G401.6 (cell line): ENCODE results near the gene LY6G5B.

Source experiments
- FAIRE-seq: peaks from 2 replicates; lab custom pipeline; 2012; peaks lifted over from hg19 to GRCh38; lab: Jason Lieb, UNC

Gene LY6G5B, protein sequence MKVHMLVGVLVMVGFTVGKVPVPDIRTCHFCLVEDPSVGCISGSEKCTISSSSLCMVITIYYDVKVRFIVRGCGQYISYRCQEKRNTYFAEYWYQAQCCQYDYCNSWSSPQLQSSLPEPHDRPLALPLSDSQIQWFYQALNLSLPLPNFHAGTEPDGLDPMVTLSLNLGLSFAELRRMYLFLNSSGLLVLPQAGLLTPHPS

DNA sequence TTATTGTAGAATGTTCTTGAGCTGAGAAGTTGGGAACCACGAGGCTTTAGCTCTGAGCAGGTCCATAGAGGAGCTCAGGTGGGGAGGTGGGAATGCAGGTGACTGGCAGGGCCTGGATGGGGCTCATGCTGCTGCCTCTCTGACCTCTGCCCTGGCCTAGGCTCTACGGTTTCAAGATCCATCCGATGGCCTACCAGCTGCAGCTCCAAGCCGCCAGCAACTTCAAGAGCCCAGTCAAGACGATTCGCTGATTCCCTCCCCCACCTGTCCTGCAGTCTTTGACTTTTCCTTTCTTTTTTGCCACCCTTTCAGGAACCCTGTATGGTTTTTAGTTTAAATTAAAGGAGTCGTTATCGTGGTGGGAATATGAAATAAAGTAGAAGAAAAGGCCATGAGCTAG lies at the start of gene LY6G5B:
TSS of gene LY6G5B (plus strand) at position 301 of the 400 bp plus-strand sequence. CDS start 975 bp downstream, outside the sequence.
- FAIRE-seq, result no peak

DNA sequence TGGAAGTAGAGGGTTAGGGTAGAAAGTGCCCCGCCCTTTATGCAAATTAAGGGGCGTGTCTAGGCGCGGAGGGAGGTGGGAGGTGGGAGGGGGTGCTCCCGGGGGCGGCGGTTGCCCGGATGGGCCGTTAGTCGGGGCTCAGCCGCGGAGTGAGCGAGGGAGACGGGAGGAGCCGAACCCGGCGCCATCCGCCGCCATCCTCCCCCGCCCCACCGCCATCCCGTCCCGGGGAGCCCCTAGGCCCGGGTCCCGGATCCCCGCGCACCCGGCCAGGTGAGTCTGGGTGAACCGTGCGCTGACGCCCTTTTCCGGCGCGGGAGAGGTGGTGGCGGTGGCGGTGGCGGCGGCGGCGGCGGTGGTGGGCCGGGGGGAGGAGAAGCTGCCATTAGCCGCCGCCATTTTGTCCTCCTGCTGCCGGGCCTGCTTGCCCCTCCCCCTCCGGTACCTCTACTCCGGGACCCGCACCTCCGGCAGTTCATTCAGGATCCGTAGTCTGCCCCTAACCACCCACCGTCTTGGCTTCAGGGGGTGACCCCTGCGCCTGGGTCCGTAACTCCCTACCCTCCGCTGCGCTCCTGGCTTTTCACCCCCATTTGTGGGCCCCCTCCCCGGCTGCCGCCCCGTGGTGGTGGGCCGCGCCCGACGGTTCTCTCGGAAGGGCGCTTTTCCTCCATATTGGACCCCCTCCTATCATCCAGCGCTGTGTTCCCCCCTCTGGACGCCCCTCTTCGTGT lies 49.0 kb upstream of the LY6G5B start, which contains the start of gene PRRC2A:
TSS of gene PRRC2A (plus strand) at position 130 of the 734 bp plus-strand sequence. CDS start 2,075 bp downstream, outside the sequence.
- FAIRE-seq, result no peak

DNA sequence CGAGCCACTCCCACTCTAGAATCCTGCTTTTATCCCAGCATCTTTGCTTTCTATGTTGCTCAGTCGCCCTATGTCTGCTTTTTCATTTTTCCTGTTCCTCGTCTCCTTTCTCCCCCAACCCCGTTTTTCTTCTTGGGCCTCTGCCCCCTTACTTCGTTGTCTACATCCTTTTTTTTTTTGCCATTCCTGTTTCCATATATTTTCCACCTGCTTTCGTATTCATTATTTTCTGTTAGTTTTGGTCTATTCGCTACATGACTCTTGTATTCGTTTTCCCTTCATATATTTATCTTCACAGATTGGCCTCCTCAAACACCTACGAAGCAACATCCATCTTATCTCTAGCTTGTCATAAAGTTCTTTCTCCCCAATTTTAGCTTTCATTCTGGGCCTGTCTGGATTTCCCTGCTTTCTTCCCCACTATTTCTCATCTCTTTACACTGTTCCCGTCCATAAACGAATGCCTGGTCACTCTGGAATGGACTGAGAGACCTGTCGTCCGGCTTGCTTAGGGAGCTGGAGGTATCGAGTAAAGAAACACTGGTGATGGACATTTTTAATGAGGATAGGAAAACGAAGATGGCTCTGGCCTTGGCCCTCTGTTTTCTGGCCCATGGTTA lies 48.3 kb upstream of the LY6G5B start:
- FAIRE-seq, result no peak

DNA sequence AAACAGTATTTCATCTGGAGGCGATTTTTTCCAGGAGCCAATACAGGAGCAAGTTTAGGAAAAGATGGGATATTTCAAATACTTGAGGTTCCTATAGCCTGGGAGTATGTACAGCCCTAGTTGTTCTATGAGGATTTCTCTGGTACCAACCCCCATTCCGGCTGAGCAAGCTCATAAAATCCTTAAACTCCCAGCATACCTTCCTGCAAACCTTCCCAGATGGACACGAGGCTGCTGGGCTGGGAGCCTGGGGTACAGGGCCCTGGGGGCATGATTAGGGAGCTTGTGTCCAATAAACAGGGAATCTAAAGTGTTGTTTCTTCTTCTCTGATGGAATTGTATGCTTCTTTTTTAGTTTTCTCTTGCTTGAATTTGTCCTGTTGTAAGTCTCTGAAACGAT lies 47.8 kb upstream of the LY6G5B start:
- FAIRE-seq, result no peak

DNA sequence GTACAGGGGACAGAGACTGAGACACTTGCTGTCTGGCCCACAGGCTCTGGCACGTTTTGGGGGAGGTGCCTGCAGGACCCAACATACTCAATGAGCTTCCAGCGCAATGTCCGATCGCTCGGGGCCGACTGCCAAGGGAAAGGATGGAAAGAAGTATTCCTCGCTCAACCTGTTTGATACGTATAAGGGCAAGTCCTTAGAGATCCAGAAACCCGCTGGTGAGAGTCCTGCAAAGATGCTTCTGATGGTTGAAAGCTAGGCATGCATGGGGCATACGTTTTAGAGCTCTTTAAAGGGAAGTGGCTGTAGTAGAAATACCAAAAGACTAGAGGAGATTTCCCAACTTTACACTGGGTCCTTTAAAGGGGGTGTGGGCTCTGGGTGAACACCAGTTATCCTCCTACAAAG lies 47.1 kb upstream of the LY6G5B start:
- FAIRE-seq, result no peak

DNA sequence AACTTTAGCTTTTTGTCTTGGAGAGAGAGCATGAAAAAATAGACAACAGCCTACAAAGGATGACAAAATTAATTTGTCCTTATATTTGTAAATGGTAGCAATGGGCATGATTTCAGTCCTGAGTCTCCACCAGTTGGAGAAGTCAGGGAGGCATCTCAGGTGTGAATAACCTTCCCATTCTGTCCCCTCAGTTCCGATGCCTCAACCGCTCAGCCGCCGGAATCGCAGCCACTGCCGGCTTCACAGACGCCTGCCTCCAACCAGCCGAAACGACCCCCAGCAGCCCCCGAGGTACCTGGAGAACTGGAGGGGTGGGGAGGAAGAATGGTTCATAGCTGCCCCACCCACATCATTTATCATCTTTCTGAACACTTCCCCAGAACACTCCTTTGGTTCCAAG lies 45.7 kb upstream of the LY6G5B start:
- FAIRE-seq, result no peak

DNA sequence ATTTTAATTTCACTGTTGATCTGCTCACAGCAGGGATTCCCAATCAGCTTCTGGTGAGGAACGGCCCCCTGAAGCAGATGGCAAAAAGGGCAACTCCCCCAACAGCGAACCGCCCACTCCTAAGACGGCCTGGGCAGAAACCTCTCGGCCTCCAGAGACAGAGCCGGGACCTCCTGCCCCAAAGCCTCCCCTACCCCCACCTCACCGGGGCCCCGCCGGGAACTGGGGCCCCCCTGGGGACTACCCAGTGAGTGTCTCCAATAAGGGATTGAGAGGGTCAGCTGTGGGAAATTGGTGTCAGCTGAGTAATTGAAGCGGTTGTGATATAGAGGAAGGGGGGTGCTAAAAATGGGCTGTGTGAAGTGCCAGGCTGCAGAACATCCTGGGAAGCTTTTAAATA lies 42.8 kb upstream of the LY6G5B start:
- no peak for FAIRE-seq

DNA sequence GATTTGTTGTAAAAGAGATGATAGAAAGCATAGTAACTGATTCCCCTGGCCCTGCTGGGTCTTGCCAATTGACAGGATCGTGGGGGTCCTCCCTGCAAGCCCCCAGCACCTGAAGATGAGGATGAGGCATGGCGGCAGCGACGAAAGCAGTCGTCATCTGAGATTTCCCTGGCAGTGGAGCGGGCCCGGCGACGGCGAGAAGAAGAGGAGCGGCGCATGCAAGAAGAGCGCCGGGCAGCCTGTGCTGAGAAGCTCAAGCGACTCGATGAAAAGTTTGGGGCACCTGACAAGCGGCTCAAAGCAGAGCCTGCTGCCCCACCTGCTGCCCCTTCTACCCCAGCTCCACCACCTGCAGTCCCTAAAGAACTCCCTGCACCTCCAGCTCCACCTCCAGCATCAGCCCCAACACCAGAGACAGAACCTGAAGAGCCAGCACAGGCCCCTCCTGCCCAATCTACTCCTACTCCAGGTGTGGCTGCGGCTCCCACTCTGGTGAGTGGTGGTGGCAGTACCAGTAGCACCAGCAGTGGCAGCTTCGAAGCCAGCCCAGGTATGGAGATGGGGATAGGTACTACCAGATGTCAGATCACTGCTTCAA lies 42.0 kb upstream of the LY6G5B start:
- no peak for FAIRE-seq

DNA sequence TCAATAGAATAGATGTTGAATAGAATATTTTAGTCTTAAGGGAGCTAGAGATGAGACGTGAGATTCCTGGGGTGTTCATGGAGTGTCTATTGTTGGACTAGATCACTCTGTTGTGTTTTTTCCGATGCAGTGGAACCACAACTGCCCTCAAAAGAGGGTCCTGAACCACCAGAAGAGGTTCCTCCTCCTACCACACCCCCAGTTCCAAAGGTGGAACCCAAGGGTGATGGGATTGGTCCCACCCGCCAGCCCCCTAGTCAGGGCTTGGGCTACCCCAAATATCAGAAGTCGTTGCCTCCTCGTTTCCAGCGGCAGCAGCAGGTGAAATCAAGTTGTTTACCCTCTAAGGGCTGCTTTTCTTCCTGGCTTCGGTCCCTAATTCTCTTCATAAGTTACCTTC lies 40.8 kb upstream of the LY6G5B start:
- no peak for FAIRE-seq

DNA sequence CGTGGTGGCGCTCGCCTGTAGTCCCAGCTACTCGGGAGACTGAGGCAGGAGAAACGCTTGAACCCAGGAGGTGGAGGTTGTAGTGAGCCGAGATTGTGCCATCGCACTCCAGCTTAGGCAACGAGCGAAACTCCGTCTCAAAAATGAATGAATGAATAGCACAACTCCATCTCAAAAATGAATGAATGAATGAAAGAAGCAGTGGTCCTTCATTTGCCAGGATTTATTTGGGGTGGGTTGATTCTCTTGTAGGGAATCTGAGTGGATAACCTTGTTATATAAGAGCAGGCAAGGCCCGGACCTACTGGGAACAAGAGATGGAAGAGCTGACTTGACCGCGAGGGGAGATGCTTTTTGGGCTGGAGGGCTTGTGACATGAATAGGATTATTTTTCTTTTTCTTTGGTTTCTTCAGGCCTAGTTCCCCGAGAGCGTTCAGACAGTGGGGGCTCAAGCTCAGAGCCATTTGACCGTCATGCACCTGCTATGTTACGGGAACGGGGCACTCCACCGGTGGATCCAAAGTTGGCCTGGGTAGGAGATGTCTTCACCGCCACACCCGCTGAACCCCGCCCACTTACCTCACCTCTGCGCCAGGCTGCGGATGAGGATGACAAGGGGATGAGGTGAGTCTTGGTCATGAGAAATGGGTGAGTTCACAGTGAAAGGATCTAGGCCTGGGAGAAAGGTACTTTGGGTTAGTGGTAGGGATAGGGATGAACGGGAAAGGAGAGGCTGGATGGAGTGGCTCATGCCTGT lies 39.4 kb upstream of the LY6G5B start:
- no peak for FAIRE-seq

DNA sequence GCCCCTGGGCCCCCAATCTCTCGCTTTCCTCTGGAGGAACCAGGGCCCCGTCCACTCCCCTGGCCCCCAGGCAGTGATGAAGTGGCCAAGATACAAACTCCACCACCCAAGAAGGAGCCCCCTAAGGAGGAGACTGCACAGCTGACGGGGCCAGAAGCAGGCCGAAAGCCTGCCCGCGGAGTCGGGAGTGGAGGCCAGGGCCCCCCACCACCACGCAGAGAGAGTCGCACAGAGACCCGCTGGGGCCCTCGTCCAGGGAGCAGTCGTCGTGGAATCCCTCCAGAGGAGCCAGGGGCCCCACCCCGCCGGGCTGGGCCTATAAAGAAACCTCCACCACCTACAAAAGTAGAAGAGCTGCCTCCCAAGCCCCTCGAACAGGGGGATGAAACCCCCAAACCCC lies 38.6 kb upstream of the LY6G5B start:
- no peak for FAIRE-seq

DNA sequence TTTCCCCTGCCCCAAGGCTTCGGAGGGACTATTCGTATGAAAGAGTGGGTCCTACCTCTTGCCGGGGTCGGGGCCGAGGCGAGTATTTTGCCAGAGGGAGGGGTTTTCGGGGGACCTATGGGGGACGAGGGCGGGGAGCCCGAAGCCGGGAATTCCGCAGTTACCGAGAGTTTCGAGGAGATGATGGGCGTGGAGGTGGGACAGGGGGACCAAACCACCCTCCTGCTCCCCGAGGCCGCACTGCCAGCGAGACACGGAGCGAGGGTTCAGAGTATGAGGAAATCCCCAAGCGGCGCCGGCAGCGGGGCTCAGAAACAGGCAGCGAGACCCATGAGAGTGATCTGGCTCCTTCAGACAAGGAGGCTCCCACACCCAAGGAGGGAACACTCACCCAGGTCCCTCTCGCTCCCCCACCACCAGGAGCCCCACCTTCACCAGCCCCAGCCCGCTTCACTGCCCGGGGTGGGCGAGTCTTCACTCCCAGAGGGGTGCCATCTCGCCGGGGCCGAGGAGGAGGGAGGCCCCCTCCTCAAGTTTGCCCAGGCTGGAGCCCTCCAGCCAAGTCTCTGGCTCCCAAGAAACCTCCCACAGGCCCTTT lies 38.0 kb upstream of the LY6G5B start:
- no peak for FAIRE-seq

DNA sequence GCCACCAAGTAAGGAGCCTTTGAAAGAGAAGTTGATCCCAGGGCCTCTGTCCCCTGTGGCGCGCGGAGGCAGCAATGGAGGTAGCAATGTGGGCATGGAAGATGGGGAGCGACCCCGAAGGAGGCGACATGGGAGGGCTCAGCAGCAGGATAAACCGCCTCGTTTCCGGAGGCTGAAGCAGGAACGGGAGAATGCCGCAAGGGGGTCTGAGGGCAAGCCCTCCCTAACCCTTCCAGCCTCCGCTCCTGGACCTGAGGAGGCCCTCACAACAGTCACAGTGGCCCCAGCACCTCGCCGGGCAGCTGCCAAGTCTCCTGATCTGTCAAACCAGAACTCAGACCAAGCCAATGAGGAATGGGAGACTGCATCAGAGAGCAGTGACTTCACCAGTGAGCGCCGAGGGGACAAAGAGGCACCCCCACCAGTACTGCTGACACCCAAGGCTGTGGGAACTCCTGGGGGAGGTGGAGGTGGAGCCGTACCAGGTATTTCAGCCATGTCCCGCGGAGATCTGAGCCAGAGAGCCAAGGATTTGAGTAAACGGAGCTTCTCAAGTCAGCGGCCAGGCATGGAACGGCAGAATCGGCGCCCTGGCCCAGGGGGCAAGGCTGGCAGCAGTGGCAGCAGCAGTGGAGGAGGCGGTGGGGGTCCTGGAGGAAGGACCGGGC lies 37.4 kb upstream of the LY6G5B start:
- no peak for FAIRE-seq

DNA sequence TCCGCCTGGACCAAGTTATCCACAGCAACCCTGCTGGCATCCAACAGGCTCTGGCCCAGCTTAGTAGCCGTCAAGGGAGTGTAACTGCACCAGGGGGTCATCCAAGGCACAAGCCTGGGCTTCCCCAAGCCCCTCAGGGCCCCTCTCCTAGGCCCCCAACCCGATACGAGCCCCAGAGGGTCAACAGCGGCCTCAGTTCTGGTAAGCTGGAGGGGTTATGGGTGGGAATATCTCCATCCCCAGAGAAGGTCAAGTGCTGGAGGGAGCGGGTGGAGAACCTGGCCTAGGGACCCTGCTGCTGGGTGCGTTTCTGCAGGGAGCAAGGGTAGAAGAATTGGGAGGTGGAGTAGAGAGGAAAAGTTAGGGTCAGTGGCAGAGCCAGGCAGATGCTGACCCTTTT lies 36.3 kb upstream of the LY6G5B start:
- FAIRE-seq, result no peak

DNA sequence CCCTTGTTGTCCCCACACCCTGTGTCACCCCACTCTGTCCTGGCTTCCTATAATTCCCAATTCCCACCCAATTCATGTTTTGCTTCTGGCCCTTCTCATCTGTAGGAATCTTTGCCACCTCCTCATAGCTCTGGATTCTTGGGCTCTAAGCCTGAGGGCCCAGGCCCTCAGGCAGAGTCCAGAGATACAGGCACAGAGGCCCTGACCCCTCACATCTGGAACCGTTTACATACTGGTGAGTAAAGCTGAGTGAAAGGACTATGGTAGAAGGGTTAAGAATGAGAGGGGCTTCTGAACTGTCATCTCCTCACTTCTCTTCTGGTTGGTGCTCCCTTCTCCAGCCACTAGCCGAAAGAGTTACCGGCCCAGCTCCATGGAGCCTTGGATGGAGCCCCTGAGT lies 35.6 kb upstream of the LY6G5B start:
- no peak for FAIRE-seq

DNA sequence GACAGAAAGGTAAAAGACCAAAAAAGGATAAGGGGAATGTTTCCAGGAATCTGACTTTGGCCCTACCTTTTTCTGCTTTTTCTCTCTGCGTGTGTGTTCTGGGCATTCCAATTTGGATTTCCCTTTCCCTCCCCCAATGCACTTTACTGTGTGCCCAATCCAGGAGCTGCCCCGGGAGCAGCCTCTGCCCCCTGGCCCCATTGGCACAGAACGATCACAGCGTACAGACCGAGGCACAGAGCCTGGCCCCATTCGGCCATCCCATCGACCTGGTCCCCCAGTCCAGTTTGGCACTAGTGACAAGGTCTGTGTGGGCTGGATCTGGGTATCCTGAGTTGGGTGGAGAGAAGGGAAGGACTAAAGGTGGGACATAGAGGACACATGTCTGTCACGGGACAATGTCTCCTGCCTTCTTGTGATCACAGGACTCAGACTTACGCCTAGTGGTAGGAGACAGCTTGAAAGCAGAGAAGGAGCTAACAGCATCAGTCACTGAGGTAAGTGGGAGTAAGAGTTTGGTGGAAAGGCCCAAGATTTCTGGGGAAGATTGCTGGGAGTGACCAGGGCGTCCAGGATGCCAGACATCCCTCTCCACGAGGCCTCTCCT lies 34.7 kb upstream of the LY6G5B start:
- no peak for FAIRE-seq

DNA sequence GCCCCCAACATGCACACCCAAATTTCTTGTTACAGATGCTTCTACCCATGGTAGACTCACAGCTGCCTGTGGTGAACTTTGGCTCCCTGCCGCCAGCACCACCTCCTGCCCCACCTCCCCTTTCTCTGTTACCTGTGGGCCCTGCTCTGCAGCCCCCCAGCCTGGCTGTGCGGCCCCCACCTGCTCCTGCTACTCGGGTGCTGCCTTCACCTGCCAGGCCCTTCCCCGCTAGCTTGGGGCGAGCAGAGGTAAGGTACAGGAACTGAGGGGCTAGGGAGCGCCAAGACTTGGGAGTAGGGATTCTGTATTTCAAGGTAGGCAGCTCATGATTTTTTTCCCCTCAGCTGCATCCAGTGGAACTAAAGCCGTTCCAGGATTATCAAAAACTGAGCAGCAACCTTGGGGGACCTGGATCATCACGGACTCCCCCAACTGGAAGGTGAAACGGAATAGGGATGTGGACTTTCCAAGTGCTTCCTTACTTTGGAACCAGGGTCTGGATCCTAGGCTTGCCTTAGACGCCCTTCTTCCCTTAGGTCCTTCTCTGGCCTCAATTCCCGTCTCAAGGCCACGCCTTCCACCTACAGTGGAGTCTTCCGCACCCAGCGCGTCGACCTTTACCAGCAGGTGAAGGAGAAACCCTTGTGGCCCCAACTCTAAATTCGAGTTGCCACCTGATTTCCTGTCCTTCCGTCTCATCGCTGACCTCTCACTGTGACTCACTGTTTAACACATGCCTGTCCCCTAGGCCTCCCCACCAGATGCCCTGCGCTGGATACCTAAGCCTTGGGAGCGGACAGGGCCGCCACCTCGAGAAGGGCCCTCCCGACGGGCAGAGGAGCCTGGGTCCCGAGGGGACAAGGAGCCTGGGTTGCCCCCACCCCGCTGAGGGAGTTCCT lies 32.8 kb upstream of the LY6G5B start:
- FAIRE-seq, result no peak

DNA sequence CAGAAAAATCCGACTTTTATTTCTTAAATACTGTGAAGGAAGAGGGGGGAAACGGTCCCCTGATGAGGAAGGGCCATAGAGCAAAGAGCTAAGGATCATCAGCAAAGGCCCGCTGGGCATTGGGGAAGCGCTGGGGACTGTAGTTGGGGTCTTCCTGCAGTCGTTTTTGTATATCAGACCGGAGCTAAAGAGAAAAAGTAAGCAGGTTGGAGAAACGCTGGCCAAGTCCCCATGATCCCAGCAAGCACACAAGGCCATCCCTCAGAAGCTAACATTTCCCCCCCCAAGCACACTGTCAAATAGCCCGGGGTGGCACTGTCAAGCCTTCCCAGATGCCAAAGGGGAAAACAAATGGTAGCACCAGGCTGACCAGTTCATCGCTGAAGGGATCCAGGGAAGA lies 30.7 kb upstream of the LY6G5B start:
- FAIRE-seq, result no peak

DNA sequence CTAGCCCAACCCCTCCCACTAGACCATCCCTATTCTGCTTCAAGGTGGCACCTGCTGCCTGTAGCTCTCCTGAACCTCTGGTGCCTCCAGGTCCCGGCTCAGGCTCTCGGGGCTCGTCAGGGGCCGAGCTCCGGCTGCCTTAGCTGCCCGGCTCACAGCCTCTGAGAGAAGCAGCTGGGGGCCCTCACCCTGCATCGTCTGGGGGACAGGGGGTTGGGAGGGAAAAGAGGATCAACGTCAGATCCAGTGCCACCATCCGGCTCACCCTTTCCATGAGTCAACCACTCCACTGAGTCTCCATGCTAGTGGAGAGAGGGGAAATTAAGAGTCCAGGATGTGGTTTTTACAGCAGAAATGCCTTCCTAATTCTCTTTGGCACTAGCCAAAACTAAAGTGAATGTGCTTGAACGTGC lies 30.3 kb upstream of the LY6G5B start:
- no peak for FAIRE-seq

DNA sequence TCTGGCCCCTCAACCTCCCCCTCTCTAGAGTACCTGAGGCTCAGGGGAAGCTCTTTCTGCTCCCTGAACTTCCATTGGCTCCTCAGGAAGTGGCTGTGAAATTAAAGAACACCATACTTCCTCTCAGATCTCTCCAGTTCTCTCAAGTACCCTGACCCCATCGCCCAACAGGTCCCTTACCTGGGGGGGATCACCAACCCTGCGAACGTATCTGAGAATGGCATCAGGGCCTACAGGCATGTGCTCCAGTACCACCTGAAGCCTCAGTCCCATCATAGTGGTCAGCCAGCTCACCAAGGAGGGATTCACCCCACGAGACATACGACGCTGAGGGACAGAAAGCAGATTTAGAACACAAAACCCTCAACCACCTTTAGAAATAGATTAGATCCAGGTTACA lies 29.2 kb upstream of the LY6G5B start:
- no peak for FAIRE-seq
